ENCODE results near the gene MXRA8. TPM values are rescaled to one million over a fixed set of nuclear protein-coding genes. Genes with fewer than 3 reads are reported as not detected.

The MXRA8 gene
- total RNA-seq, 2 donors from 2014 or later = 0.42 to 1.0 TPM

- no peak for ATAC-seq
Observed at GRCh38 chr1:1346501-1346890, 11.9 kb downstream of the MXRA8 start.

GRCh38 chr1:1345860-1346500 lies 12.4 kb downstream of the MXRA8 start:
- Mint-ChIP-seq H3K36me3 (ENCODE audit: low read depth) (no peaks in the 10 kb centered on the region), H3K27ac (no peak overlapping the region), H3K4me3 (no peak overlapping the region), H3K27me3 (no peaks in the 10 kb centered on the region), H3K4me1 (peaks cover 6% of the 10 kb centered on the region)
- DNase-seq (no peak), ATAC-seq (no peak)
- H3K9me3 ChIP-seq (ENCODE audit: control insufficient read depth, low read length, poor library complexity, severe bottlenecking) = no peaks in the 10 kb centered on the region

More at GRCh38 chr1:1346501-1346890, 11.9 kb downstream of the MXRA8 start:
- Mint-ChIP-seq H3K36me3 (ENCODE audit: low read depth) (no peaks in the 10 kb centered on the region), H3K27ac (peak overlapping the region; percentile 9), H3K4me3 (no peak overlapping the region), H3K27me3 (no peaks in the 10 kb centered on the region), H3K4me1 (peaks cover 6% of the 10 kb centered on the region)
- no peak for DNase-seq
- H3K9me3 ChIP-seq (ENCODE audit: control insufficient read depth, low read length, poor library complexity, severe bottlenecking) = no peaks in the 10 kb centered on the region

- Mint-ChIP-seq H3K4me1 (peaks cover 6% of the 10 kb centered on the region), H3K27ac (no peak overlapping the region), H3K36me3 (ENCODE audit: low read depth) (no peaks in the 10 kb centered on the region), H3K4me3 (no peak overlapping the region), H3K27me3 (no peaks in the 10 kb centered on the region)
- DNase-seq = no peak
- no peaks in the 10 kb centered on the region for H3K9me3 ChIP-seq (ENCODE audit: control insufficient read depth, low read length, poor library complexity, severe bottlenecking)
- no peak for ATAC-seq
Observed at GRCh38 chr1:1345384-1345783, 13.0 kb downstream of the MXRA8 start.

- DNase-seq (no peak), ATAC-seq (no peak)
- Mint-ChIP-seq H3K27ac (no peak overlapping the region), H3K4me3 (no peak overlapping the region), H3K27me3 (no peaks in the 10 kb centered on the region), H3K36me3 (ENCODE audit: low read depth) (no peaks in the 10 kb centered on the region), H3K4me1 (peaks cover 6% of the 10 kb centered on the region)
- no peaks in the 10 kb centered on the region for H3K9me3 ChIP-seq (ENCODE audit: control insufficient read depth, low read length, poor library complexity, severe bottlenecking)
Observed at GRCh38 chr1:1344655-1345361, 13.5 kb downstream of the MXRA8 start.

- Mint-ChIP-seq H3K4me1 (peaks cover 6% of the 10 kb centered on the region), H3K36me3 (ENCODE audit: low read depth) (no peaks in the 10 kb centered on the region), H3K27me3 (no peaks in the 10 kb centered on the region), H3K27ac (no peak overlapping the region), H3K4me3 (no peak overlapping the region)
- H3K9me3 ChIP-seq (ENCODE audit: control insufficient read depth, low read length, poor library complexity, severe bottlenecking) = no peaks in the 10 kb centered on the region
- ATAC-seq (no peak), DNase-seq (no peak)
Observed at GRCh38 chr1:1343811-1344421, 14.4 kb downstream of the MXRA8 start.

- ATAC-seq (no peak), DNase-seq (no peak)
- Mint-ChIP-seq H3K27ac (peak overlapping the region; percentile 14), H3K27me3 (no peaks in the 10 kb centered on the region), H3K36me3 (ENCODE audit: low read depth) (no peaks in the 10 kb centered on the region), H3K4me3 (no peak overlapping the region), H3K4me1 (peaks cover 6% of the 10 kb centered on the region)
- H3K9me3 ChIP-seq (ENCODE audit: control insufficient read depth, low read length, poor library complexity, severe bottlenecking) = no peaks in the 10 kb centered on the region
Observed at GRCh38 chr1:1342584-1343115, 15.7 kb downstream of the MXRA8 start.

- no peaks in the 10 kb centered on the region for H3K36me3 Mint-ChIP-seq (ENCODE audit: low read depth)
- peaks cover 5% of the 10 kb centered on the region for H3K4me1 Mint-ChIP-seq
- peak overlapping the region; percentile 14 for H3K27ac Mint-ChIP-seq
- no peak for DNase-seq
- H3K27me3 Mint-ChIP-seq = no peaks in the 10 kb centered on the region
- no peaks in the 10 kb centered on the region for H3K9me3 ChIP-seq (ENCODE audit: control insufficient read depth, low read length, poor library complexity, severe bottlenecking)
- no peak overlapping the region for H3K4me3 Mint-ChIP-seq
- no peak for ATAC-seq
Observed at GRCh38 chr1:1342061-1342562, 16.2 kb downstream of the MXRA8 start.

GRCh38 chr1:1341549-1342021 lies 16.8 kb downstream of the MXRA8 start:
- Mint-ChIP-seq H3K27me3 (no peaks in the 10 kb centered on the region), H3K4me3 (no peak overlapping the region), H3K4me1 (peaks cover 2% of the 10 kb centered on the region), H3K36me3 (ENCODE audit: low read depth) (no peaks in the 10 kb centered on the region), H3K27ac (no peak overlapping the region)
- no peak for DNase-seq
- H3K9me3 ChIP-seq (ENCODE audit: control insufficient read depth, low read length, poor library complexity, severe bottlenecking) = no peaks in the 10 kb centered on the region
- no peak for ATAC-seq

GRCh38 chr1:1340791-1341548 lies 17.4 kb downstream of the MXRA8 start:
- Mint-ChIP-seq H3K4me1 (peaks cover 2% of the 10 kb centered on the region), H3K4me3 (no peak overlapping the region), H3K27me3 (no peaks in the 10 kb centered on the region), H3K36me3 (ENCODE audit: low read depth) (no peaks in the 10 kb centered on the region), H3K27ac (no peak overlapping the region)
- no peaks in the 10 kb centered on the region for H3K9me3 ChIP-seq (ENCODE audit: control insufficient read depth, low read length, poor library complexity, severe bottlenecking)
- DNase-seq (no peak), ATAC-seq (no peak)

GRCh38 chr1:1340185-1340584 lies 18.2 kb downstream of the MXRA8 start:
- ATAC-seq = no peak
- no peak overlapping the region for H3K27ac Mint-ChIP-seq
- H3K4me1 Mint-ChIP-seq = peaks cover 2% of the 10 kb centered on the region
- H3K27me3 Mint-ChIP-seq = no peaks in the 10 kb centered on the region
- H3K4me3 Mint-ChIP-seq = no peak overlapping the region
- DNase-seq = no peak
- H3K9me3 ChIP-seq (ENCODE audit: control insufficient read depth, low read length, poor library complexity, severe bottlenecking) = no peaks in the 10 kb centered on the region
- H3K36me3 Mint-ChIP-seq (ENCODE audit: low read depth) = no peaks in the 10 kb centered on the region

GRCh38 chr1:1338278-1338677 lies 20.1 kb downstream of the MXRA8 start:
- no peak for DNase-seq
- no peaks in the 10 kb centered on the region for H3K9me3 ChIP-seq (ENCODE audit: control insufficient read depth, low read length, poor library complexity, severe bottlenecking)
- Mint-ChIP-seq H3K4me1 (peaks cover 5% of the 10 kb centered on the region), H3K4me3 (no peak overlapping the region), H3K27ac (no peak overlapping the region), H3K36me3 (ENCODE audit: low read depth) (no peaks in the 10 kb centered on the region), H3K27me3 (no peaks in the 10 kb centered on the region)
- no peak for ATAC-seq

- Mint-ChIP-seq H3K27me3 (no peaks in the 10 kb centered on the region), H3K27ac (no peak overlapping the region), H3K4me3 (no peak overlapping the region), H3K4me1 (peaks cover 4% of the 10 kb centered on the region), H3K36me3 (ENCODE audit: low read depth) (no peaks in the 10 kb centered on the region)
- no peaks in the 10 kb centered on the region for H3K9me3 ChIP-seq (ENCODE audit: control insufficient read depth, low read length, poor library complexity, severe bottlenecking)
- ATAC-seq (peak; percentile 74), DNase-seq (no peak)
Observed at GRCh38 chr1:1337793-1338147, 20.6 kb downstream of the MXRA8 start.

Measured in T-helper 17 cell (primary cell).